GM19351 (cell line): ENCODE results near the gene MMEL1.
"Not testable (repeated sequence)": the region's sequence is repeated elsewhere in the genome, so short reads cannot be mapped to it uniquely, and the experiment has no call there.

Experiments
- ATAC-seq: cut with Tn5 transposase; IDR thresholded peaks from one replicate; pipeline ENCODE4 v1.9.1; 2021; ENCODE audit warnings: mild to moderate bottlenecking, moderate library complexity; ENCODE audit not compliant: unreplicated experiment

MMEL1 gene

GRCh38 chr1:2628933-2629626, 3.7 kb downstream of the MMEL1 start:
- ATAC-seq, result no peak

- no peak for ATAC-seq
Measured at GRCh38 chr1:2628191-2628932, 4.5 kb downstream of the MMEL1 start.

GRCh38 chr1:2627746-2628145, 5.1 kb downstream of the MMEL1 start:
- ATAC-seq, result no peak

GRCh38 chr1:2625748-2626147, 7.1 kb downstream of the MMEL1 start:
- not testable (repeated sequence) for ATAC-seq

- no peak for ATAC-seq
Measured at GRCh38 chr1:2625311-2625710, 7.5 kb downstream of the MMEL1 start.

GRCh38 chr1:2624735-2625300, 8.0 kb downstream of the MMEL1 start:
- ATAC-seq, result no peak

GRCh38 chr1:2623571-2624337, 9.1 kb downstream of the MMEL1 start:
- no peak for ATAC-seq

- ATAC-seq, result no peak
Measured at GRCh38 chr1:2617971-2618470, 14.8 kb downstream of the MMEL1 start.

- ATAC-seq, result no peak
Measured at GRCh38 chr1:2614145-2614544, 18.7 kb downstream of the MMEL1 start.

GRCh38 chr1:2612591-2613365, 20.0 kb downstream of the MMEL1 start:
- no peak for ATAC-seq

GRCh38 chr1:2611621-2612437, 21.0 kb downstream of the MMEL1 start:
- no peak for ATAC-seq

GRCh38 chr1:2611031-2611501, 21.8 kb downstream of the MMEL1 start:
- ATAC-seq, result no peak

GRCh38 chr1:2610036-2610959, 22.5 kb downstream of the MMEL1 start:
- ATAC-seq, result no peak

GRCh38 chr1:2609319-2610035, 23.3 kb downstream of the MMEL1 start:
- ATAC-seq, result no peak

- no peak for ATAC-seq
Measured at GRCh38 chr1:2607641-2608091, 25.1 kb downstream of the MMEL1 start.

- ATAC-seq, result no peak
Measured at GRCh38 chr1:2606881-2607621, 25.8 kb downstream of the MMEL1 start.

GRCh38 chr1:2606396-2606880, 26.4 kb downstream of the MMEL1 start:
- ATAC-seq, result no peak
